IMR-90 (cell line): ENCODE results near the gene GZF1. TPM values are rescaled to one million over a fixed set of nuclear protein-coding genes. Genes with fewer than 3 reads are reported as not detected.
A peak's percentile ranks its signal among the peaks of the same experiment; 100 is the strongest.

ENCODE experiments used
- ATAC-seq: fragments of 200-7000 bp; cut with Tn5 transposase; 2 replicates; pipeline ENCODE4 v1.9.1; 2020; ENCODE audit warnings: low read depth, mild to moderate bottlenecking, moderate library complexity
- BruUV-seq: library from RNA; stranded (reverse); fragments of 400-500 nt; replicated peaks from 2 replicates; lab custom pipeline; 2021; lab: Mats Ljungman, UMichigan
- CTCF ChIA-PET: fragments of 300-600 bp; formaldehyde crosslinking; extraction: SDS; loops from one replicate; lab custom pipeline; 2021; ENCODE audit warnings: antibody characterized with exemption; lab: Yijun Ruan, JAX
- POLR2A ChIA-PET: fragments of 300-600 bp; sonication (Branson Sonifier 250); formaldehyde crosslinking; loops from one replicate; lab custom pipeline; 2022; ENCODE audit warnings: antibody characterized with exemption; ENCODE audit not compliant: unreplicated experiment; lab: Charles Lee
- DNase-seq: peaks from one replicate; pipeline ENCODE4 v3.0.0; 2013
- H2AFZ ChIP-seq: replicated peaks from 2 replicates; pipeline ENCODE3; 2013; ENCODE audit warnings: low read length, mild to moderate bottlenecking; ENCODE audit not compliant: poor library complexity
- H2AK5ac ChIP-seq: 2 replicates; pipeline ENCODE4 v1.6.1; 2013; ENCODE audit warnings: low read depth, low read length, inconsistent platforms
- H2AK9ac ChIP-seq: replicated peaks from 2 replicates; pipeline ENCODE3; 2013; ENCODE audit warnings: mild to moderate bottlenecking, low read depth, low read length, moderate library complexity; ENCODE audit not compliant: poor library complexity
- H2BK120ac ChIP-seq: 2 replicates; pipeline ENCODE4 v1.6.1; 2013; ENCODE audit warnings: low read depth, low read length, inconsistent platforms
- H2BK15ac ChIP-seq: 3 replicates; pipeline ENCODE4 v1.6.1; 2013; ENCODE audit warnings: low read depth, low read length, inconsistent platforms
- H2BK20ac ChIP-seq: 2 replicates; pipeline ENCODE4 v1.6.1; 2013; ENCODE audit warnings: low read depth, mild to moderate bottlenecking, inconsistent platforms, low read length, moderate library complexity
- H2BK5ac ChIP-seq: 2 replicates; pipeline ENCODE4 v1.6.1; 2013; ENCODE audit warnings: mild to moderate bottlenecking, low read depth, low read length, inconsistent platforms; ENCODE audit not compliant: poor library complexity, severe bottlenecking
- H3K14ac ChIP-seq: replicated peaks from 2 replicates; pipeline ENCODE4 v1.6.1; 2013; ENCODE audit warnings: low read depth, low read length, inconsistent platforms
- H3K18ac ChIP-seq: 2 replicates; pipeline ENCODE4 v1.6.1; 2013; ENCODE audit warnings: low read depth, low read length, control low read depth
- H3K23ac ChIP-seq: 2 replicates; pipeline ENCODE4 v1.6.1; 2013; ENCODE audit warnings: low read depth, low read length, inconsistent platforms
- H3K27ac ChIP-seq: 2 replicates; pipeline ENCODE4 v1.5.1; 2013; ENCODE audit warnings: mild to moderate bottlenecking, control low read depth, low read length; ENCODE audit not compliant: insufficient read depth
- H3K27me3 ChIP-seq: 2 replicates; pipeline ENCODE4 v1.6.1; 2013; ENCODE audit warnings: low read length; ENCODE audit not compliant: control insufficient read depth, insufficient read depth
- H3K36me3 ChIP-seq: 2 replicates; pipeline ENCODE4 v1.6.1; 2013; ENCODE audit warnings: low read length, mixed read lengths; ENCODE audit not compliant: control insufficient read depth, insufficient read depth
- H3K4ac ChIP-seq: 2 replicates; pipeline ENCODE4 v1.6.1; 2013; ENCODE audit warnings: low read depth, low read length, inconsistent platforms
- H3K4me1 ChIP-seq: 2 replicates; pipeline ENCODE4 v1.6.1; 2013; ENCODE audit warnings: low read length, mixed read lengths; ENCODE audit not compliant: control insufficient read depth, insufficient read depth
- H3K4me2 ChIP-seq: 2 replicates; pipeline ENCODE4 v1.6.1; 2013; ENCODE audit warnings: low read depth, mild to moderate bottlenecking, control low read depth, low read length, moderate library complexity
- H3K4me3 ChIP-seq: 2 replicates; pipeline ENCODE4 v1.5.1; 2013; ENCODE audit warnings: low read depth, mild to moderate bottlenecking, control low read depth, low read length, moderate library complexity; ENCODE audit not compliant: insufficient read depth
- H3K56ac ChIP-seq: 2 replicates; pipeline ENCODE4 v1.6.1; 2013; ENCODE audit warnings: low read length, inconsistent platforms; ENCODE audit not compliant: insufficient read depth; ENCODE audit errors: extremely low read depth
- H3K79me1 ChIP-seq, 2 experiments: 2 replicates each; pipeline ENCODE4 v1.6.1; 2013; ENCODE audit warnings: low read length in 2 of 2, inconsistent platforms in 1 of 2, low read depth in 1 of 2
- H3K9ac ChIP-seq: 2 replicates; pipeline ENCODE4 v1.6.1; 2013; ENCODE audit warnings: low read depth, low read length, control low read depth
- H3K9me1 ChIP-seq: 2 replicates; pipeline ENCODE4 v1.6.1; 2013; ENCODE audit warnings: low read length, inconsistent platforms; ENCODE audit not compliant: insufficient read depth
- H3K9me3 ChIP-seq: 2 replicates; pipeline ENCODE4 v1.6.1; 2013; ENCODE audit warnings: low read length; ENCODE audit not compliant: control insufficient read depth, insufficient read depth
- H4K20me1 ChIP-seq: 2 replicates; pipeline ENCODE4 v1.6.1; 2013; ENCODE audit warnings: low read length, inconsistent platforms; ENCODE audit not compliant: insufficient read depth
- H4K5ac ChIP-seq: 2 replicates; pipeline ENCODE4 v1.6.1; 2013; ENCODE audit warnings: mild to moderate bottlenecking, low read depth, low read length, control low read depth
- H4K8ac ChIP-seq, 2 experiments: 2 replicates each; pipeline ENCODE4 v1.6.1; 2013; ENCODE audit warnings: low read depth in 2 of 2, low read length in 2 of 2, control low read depth in 1 of 2, inconsistent platforms in 1 of 2
- H4K91ac ChIP-seq: 2 replicates; pipeline ENCODE4 v1.6.1; 2013; ENCODE audit warnings: low read depth, low read length, inconsistent platforms; ENCODE audit not compliant: insufficient read depth
- BHLHE40 ChIP-seq: fragments of 150-350 bp; IDR thresholded peaks from 2 replicates; pipeline ENCODE4 v1.6.1; 2016; ENCODE audit warnings: mild to moderate bottlenecking, low read depth, low read length
- CEBPB ChIP-seq: IDR thresholded peaks from 2 replicates; pipeline ENCODE4 v1.6.1; 2012; ENCODE audit warnings: low read depth, low read length, improper control_type of control experiment
- CHD1 ChIP-seq: IDR thresholded peaks from 2 replicates; pipeline ENCODE4 v1.6.1; 2012; ENCODE audit warnings: low read depth, low read length, improper control_type of control experiment
- CTCF ChIP-seq: conservative IDR thresholded peaks from 2 replicates; pipeline ENCODE4 v1.5.1; 2012; ENCODE audit warnings: mild to moderate bottlenecking, low read depth, low read length, improper control_type of control experiment
- ELK1 ChIP-seq: fragments of 150-350 bp; IDR thresholded peaks from 2 replicates; pipeline ENCODE4 v1.6.1; 2016; ENCODE audit warnings: low read depth, mild to moderate bottlenecking, low read length, moderate library complexity, borderline replicate concordance
- FOS ChIP-seq: fragments of 150-350 bp; IDR thresholded peaks from 2 replicates; pipeline ENCODE4 v1.6.1; 2016; ENCODE audit warnings: low read depth, low read length
- MAFK ChIP-seq: IDR thresholded peaks from 2 replicates; pipeline ENCODE4 v1.6.1; 2012; ENCODE audit warnings: low read depth, low read length, improper control_type of control experiment
- MAZ ChIP-seq: IDR thresholded peaks from 2 replicates; pipeline ENCODE4 v1.6.1; 2012; ENCODE audit warnings: low read depth, mild to moderate bottlenecking, low read length, improper control_type of control experiment, moderate library complexity, borderline replicate concordance
- MXI1 ChIP-seq: IDR thresholded peaks from 2 replicates; pipeline ENCODE4 v1.6.1; 2012; ENCODE audit warnings: low read depth, mild to moderate bottlenecking, low read length, moderate library complexity, borderline replicate concordance
- NFE2L2 ChIP-seq: fragments of 150-350 bp; IDR thresholded peaks from 2 replicates; pipeline ENCODE4 v1.6.1; 2016; ENCODE audit warnings: low read depth, mild to moderate bottlenecking, low read length
- POLR2A ChIP-seq: IDR thresholded peaks from 2 replicates; pipeline ENCODE4 v1.6.1; 2012; ENCODE audit warnings: mild to moderate bottlenecking, low read depth, low read length
- RAD21 ChIP-seq: IDR thresholded peaks from 2 replicates; pipeline ENCODE4 v1.6.1; 2012; ENCODE audit warnings: low read length, improper control_type of control experiment
- RCOR1 ChIP-seq: IDR thresholded peaks from 2 replicates; pipeline ENCODE4 v1.6.1; 2012; ENCODE audit warnings: mild to moderate bottlenecking, low read length, improper control_type of control experiment; ENCODE audit not compliant: insufficient replicate concordance
- RFX5 ChIP-seq: IDR thresholded peaks from 2 replicates; pipeline ENCODE4 v1.8.0; 2012; ENCODE audit warnings: low read depth, mild to moderate bottlenecking, low read length, moderate library complexity
- SMC3 ChIP-seq: fragments of 150-350 bp; IDR thresholded peaks from 2 replicates; pipeline ENCODE4 v1.6.1; 2016; ENCODE audit warnings: low read depth, mild to moderate bottlenecking, antibody characterized with exemption, low read length, moderate library complexity
- WGBS, 2 experiments: methylation state at CpG; one replicate each; pipeline versions ENCODE4 v1.1.5 to v1.1.7; 2013; ENCODE audit warnings: missing lambda C conversion rate in 2 of 2; ENCODE audit not compliant: insufficient read length in 1 of 2; ENCODE audit errors: extremely low coverage in 2 of 2; 5-methylcytosine and 5-hydroxymethylcytosine counted together
- dilution Hi-C: fragments of 300-500 bp; cut with HindIII; formaldehyde crosslinking; loops from one replicate; pipeline ENCODE4 v1.14.3; 2018; ENCODE audit warnings: low sequenced_read_pairs; ENCODE audit not compliant: unreplicated experiment
- in situ Hi-C: fragments of 300-500 bp; cut with MboI; formaldehyde crosslinking; loops from 3 replicates; pipeline ENCODE4 v1.14.3; 2019; ENCODE audit warnings: low sequenced_read_pairs, inconsistent platforms, mixed read lengths
- intact Hi-C: fragments of 100-400 bp; cut with micrococcal nuclease; formaldehyde crosslinking; loops from 2 replicates; pipeline ENCODE4 v1.10.0; 2022
- polyA plus RNA-seq, 3 experiments: library from polyadenylated mRNA; depleted of rRNA; stranded (reverse); fragments of >200 nt; gene quantifications; 2 replicates each; pipeline ENCODE4 v1.2.3, GENCODE V29; 2012; ENCODE audit warnings: low replicate concordance in 1 of 3
- total RNA-seq: library from RNA; depleted of rRNA; stranded (reverse); fragments of >200 nt; gene quantifications from 2 replicates; pipeline ENCODE4 v1.2.3, GENCODE V29; 2012
- TF ChIP-seq, protein P1 (sequence below): fragments of 150-350 bp; IDR thresholded peaks from 2 replicates; pipeline ENCODE4 v1.6.1; 2017; ENCODE audit warnings: mild to moderate bottlenecking, antibody characterized with exemption, low read length, low read depth

GZF1 gene
- total and polyA plus RNA-seq, 2 of the 4 experiments (the other 2 are of a cell fraction): 23.7 to 24.7 TPM

- dilution Hi-C loops (no loop called here), in situ Hi-C loops (no loop called here), intact Hi-C loops (loop anchor here (5.0 kb wide), 1 partner anchor 277 kb away; the partner anchor contains the start of gene CST3)
- no CpG with 5 or more reads among the region's 1 CpG for WGBS, 2 experiments
- H4K20me1 ChIP-seq: peaks cover 22% of the 10 kb centered on the region
- no peak overlapping the region for H2BK20ac ChIP-seq
- H4K91ac ChIP-seq: no peak overlapping the region
- H3K36me3 ChIP-seq: peaks cover 16% of the 10 kb centered on the region
- H3K4me2 ChIP-seq: no peak overlapping the region
- no peak overlapping the region for H3K18ac ChIP-seq
- peaks cover 8% of the 10 kb centered on the region for H3K4me1 ChIP-seq
- H3K27ac ChIP-seq: no peak overlapping the region
- H3K9me1 ChIP-seq: peaks cover 9% of the 10 kb centered on the region
- no peak overlapping the region for H4K5ac ChIP-seq
- no peak overlapping the region for H3K14ac ChIP-seq
- no peak overlapping the region; the same call in 1 of the 2 replicates for H2AK5ac ChIP-seq
- ChIA-PET CTCF (no interaction called here), POLR2A (no interaction called here)
- DNase-seq: no peak
- H4K8ac ChIP-seq: peak overlapping the region; percentile 8 to 91; a peak in 1 of 4 replicates
- H3K23ac ChIP-seq: no peak overlapping the region
- TF ChIP-seq MXI1: no peak
- no peak for TF ChIP-seq RAD21
- TF ChIP-seq, protein P1, sequence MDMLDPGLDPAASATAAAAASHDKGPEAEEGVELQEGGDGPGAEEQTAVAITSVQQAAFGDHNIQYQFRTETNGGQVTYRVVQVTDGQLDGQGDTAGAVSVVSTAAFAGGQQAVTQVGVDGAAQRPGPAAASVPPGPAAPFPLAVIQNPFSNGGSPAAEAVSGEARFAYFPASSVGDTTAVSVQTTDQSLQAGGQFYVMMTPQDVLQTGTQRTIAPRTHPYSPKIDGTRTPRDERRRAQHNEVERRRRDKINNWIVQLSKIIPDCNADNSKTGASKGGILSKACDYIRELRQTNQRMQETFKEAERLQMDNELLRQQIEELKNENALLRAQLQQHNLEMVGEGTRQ: no peak
- TF ChIP-seq POLR2A: no peak; the same call in 1 of the 2 replicates
- TF ChIP-seq NFE2L2: no peak
- TF ChIP-seq MAZ: no peak
- no peak for TF ChIP-seq SMC3
- no peak for TF ChIP-seq BHLHE40
- no peak for TF ChIP-seq CEBPB
- TF ChIP-seq RFX5: no peak
- no peak for TF ChIP-seq RCOR1
- TF ChIP-seq CHD1: no peak
- no peak for TF ChIP-seq FOS
- TF ChIP-seq MAFK: no peak
- TF ChIP-seq CTCF: no peak
- TF ChIP-seq ELK1: no peak
- H2BK120ac ChIP-seq: peak overlapping the region; percentile 4; the same call in 1 of the 2 replicates
- ATAC-seq: no peak
- H3K56ac ChIP-seq: no peak overlapping the region
- no peaks in the 10 kb centered on the region for H3K9me3 ChIP-seq
- BruUV-seq: no TSS peak
- H2AK9ac ChIP-seq: no peak overlapping the region
- H2AFZ ChIP-seq: no peak overlapping the region
- H3K27me3 ChIP-seq: no peaks in the 10 kb centered on the region
- no peak overlapping the region for H3K4ac ChIP-seq
- H3K79me1 ChIP-seq: peaks cover 15 to 49% of the 10 kb centered on the region in 2 experiments; a peak in 3 of 4 replicates
- no peak overlapping the region for H2BK5ac ChIP-seq
- H2BK15ac ChIP-seq: no peak overlapping the region
- no peak overlapping the region for H3K9ac ChIP-seq
- H3K4me3 ChIP-seq: no peak overlapping the region
These were observed 1.5 kb upstream of the GZF1 start for GRCh38 chr20:23360531-23360930.
